ENCODE measurements around the gene TMEM185A. TPM values are rescaled to one million over a fixed set of nuclear protein-coding genes. Genes with fewer than 3 reads are reported as not detected.
"Not testable (repeated sequence)": the region's sequence is repeated elsewhere in the genome, so short reads cannot be mapped to it uniquely, and the experiment has no call there.

Gene TMEM185A
- total RNA-seq, 1 donor from 2014 or later: 28.5 TPM

- Mint-ChIP-seq H3K27me3 (ENCODE audit: low read depth) (peaks cover 16% of the 10 kb centered on the region), H3K27ac (ENCODE audit: unreplicated experiment) (peak overlapping the region; percentile 79), H3K9me3 (peaks cover 3% of the 10 kb centered on the region), H3K36me3 (ENCODE audit: low read depth) (no peaks in the 10 kb centered on the region), H3K4me1 (peaks cover 12% of the 10 kb centered on the region), H3K4me3 (peak overlapping the region; percentile 95)
- no peak for TF ChIP-seq CTCF (conservative IDR thresholded peaks at IDR 0.05)
- DNase-seq (ENCODE audit: low read depth, low spot score): no peak
Measured at GRCh38 chrX:149630681-149631233, 835 bp downstream of the TMEM185A start.

- H3K9me3 Mint-ChIP-seq: peaks cover 3% of the 10 kb centered on the region
- H3K4me1 Mint-ChIP-seq: peaks cover 12% of the 10 kb centered on the region
- TF ChIP-seq CTCF (conservative IDR thresholded peaks at IDR 0.05): no peak
- no peak overlapping the region for H3K27ac Mint-ChIP-seq (ENCODE audit: unreplicated experiment)
- H3K4me3 Mint-ChIP-seq: peak overlapping the region; percentile 95
- no peak for DNase-seq (ENCODE audit: low read depth, low spot score)
- H3K36me3 Mint-ChIP-seq (ENCODE audit: low read depth): no peaks in the 10 kb centered on the region
- peaks cover 13% of the 10 kb centered on the region for H3K27me3 Mint-ChIP-seq (ENCODE audit: low read depth)
Measured at GRCh38 chrX:149629730-149630387, 1.7 kb downstream of the TMEM185A start.

GRCh38 chrX:149628768-149629167 is 2.8 kb downstream of the TMEM185A start:
- Mint-ChIP-seq H3K4me3 (peak overlapping the region; percentile 6), H3K9me3 (peaks cover 3% of the 10 kb centered on the region), H3K27me3 (ENCODE audit: low read depth) (peaks cover 11% of the 10 kb centered on the region), H3K4me1 (peaks cover 12% of the 10 kb centered on the region), H3K27ac (ENCODE audit: unreplicated experiment) (no peak overlapping the region), H3K36me3 (ENCODE audit: low read depth) (no peaks in the 10 kb centered on the region)
- no peak for DNase-seq (ENCODE audit: low read depth, low spot score)
- no peak for TF ChIP-seq CTCF (conservative IDR thresholded peaks at IDR 0.05)

GRCh38 chrX:149628280-149628679 is 3.3 kb downstream of the TMEM185A start:
- peaks cover 11% of the 10 kb centered on the region for H3K27me3 Mint-ChIP-seq (ENCODE audit: low read depth)
- DNase-seq (ENCODE audit: low read depth, low spot score): no peak
- H3K4me1 Mint-ChIP-seq: peaks cover 12% of the 10 kb centered on the region
- H3K4me3 Mint-ChIP-seq: peak overlapping the region; percentile 32
- H3K36me3 Mint-ChIP-seq (ENCODE audit: low read depth): no peaks in the 10 kb centered on the region
- H3K9me3 Mint-ChIP-seq: peaks cover 3% of the 10 kb centered on the region
- no peak overlapping the region for H3K27ac Mint-ChIP-seq (ENCODE audit: unreplicated experiment)
- no peak for TF ChIP-seq CTCF (conservative IDR thresholded peaks at IDR 0.05)

- H3K4me1 Mint-ChIP-seq: peaks cover 12% of the 10 kb centered on the region
Measured at GRCh38 chrX:149626829-149627228, 4.8 kb downstream of the TMEM185A start.

GRCh38 chrX:149619662-149620061 is 11.9 kb downstream of the TMEM185A start:
- not testable (repeated sequence) for H3K27me3 Mint-ChIP-seq (ENCODE audit: low read depth); H3K4me3 Mint-ChIP-seq; H3K9me3 Mint-ChIP-seq; DNase-seq (ENCODE audit: low read depth, low spot score); H3K36me3 Mint-ChIP-seq (ENCODE audit: low read depth); H3K27ac Mint-ChIP-seq (ENCODE audit: unreplicated experiment); H3K4me1 Mint-ChIP-seq

More at GRCh38 chrX:149626829-149627228, 4.8 kb downstream of the TMEM185A start:
- not testable (repeated sequence) for H3K9me3 Mint-ChIP-seq; H3K27me3 Mint-ChIP-seq (ENCODE audit: low read depth); H3K36me3 Mint-ChIP-seq (ENCODE audit: low read depth); H3K27ac Mint-ChIP-seq (ENCODE audit: unreplicated experiment); H3K4me3 Mint-ChIP-seq; DNase-seq (ENCODE audit: low read depth, low spot score)

Data from neural crest cell (in vitro differentiated cells).